GM18873 (cell line): ENCODE data around the gene TRAF3IP1.
"Not testable (repeated sequence)": the region's sequence is repeated elsewhere in the genome, so short reads cannot be mapped to it uniquely, and the experiment has no call there.

Source experiments
- ATAC-seq: cut with Tn5 transposase; IDR thresholded peaks from one replicate; pipeline ENCODE4 v1.9.1; 2021; ENCODE audit warnings: mild to moderate bottlenecking, moderate library complexity, moderate number of reproducible peaks; ENCODE audit not compliant: unreplicated experiment, low FRiP score

The TRAF3IP1 gene

DNA sequence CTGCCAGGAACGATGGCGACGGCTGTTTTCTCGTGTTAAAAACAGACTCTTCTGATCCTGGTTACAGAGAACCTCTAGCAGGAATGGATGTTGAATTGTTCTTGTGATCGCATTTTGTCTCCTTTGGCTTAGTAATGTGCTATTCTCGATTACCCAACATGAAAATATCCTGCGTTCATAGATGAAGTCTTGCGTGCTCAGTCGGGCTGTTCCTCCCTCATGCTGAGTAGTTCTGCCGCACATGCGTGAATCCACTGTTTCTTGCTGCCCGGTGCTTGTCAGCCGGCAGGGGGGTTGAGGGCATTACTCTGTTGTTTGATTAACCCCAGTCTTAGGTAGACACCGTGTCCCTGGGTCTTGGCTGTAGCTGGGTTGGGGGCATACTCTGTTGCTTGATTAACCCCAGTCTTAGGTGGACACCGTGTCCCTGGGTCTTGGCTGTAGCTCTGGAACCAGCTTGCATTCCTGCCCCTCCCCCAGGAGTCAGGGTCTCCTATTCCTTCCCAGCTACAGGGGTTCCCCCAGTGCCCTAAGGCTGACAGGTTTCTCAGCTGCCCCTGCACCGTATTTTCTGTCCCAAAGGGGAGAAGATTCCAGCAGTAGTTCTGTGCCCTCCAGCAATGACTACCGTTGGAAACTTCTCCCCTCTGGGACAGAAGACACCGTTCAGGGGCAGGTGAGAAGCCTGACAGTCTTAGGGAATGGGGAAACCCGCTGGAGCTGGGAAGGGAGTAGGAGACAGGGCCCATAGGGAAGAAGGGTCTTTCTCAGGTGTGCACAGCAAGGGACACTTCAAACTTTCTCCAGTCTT, 84.3 kb downstream of the TRAF3IP1 start:
- ATAC-seq: no peak

DNA sequence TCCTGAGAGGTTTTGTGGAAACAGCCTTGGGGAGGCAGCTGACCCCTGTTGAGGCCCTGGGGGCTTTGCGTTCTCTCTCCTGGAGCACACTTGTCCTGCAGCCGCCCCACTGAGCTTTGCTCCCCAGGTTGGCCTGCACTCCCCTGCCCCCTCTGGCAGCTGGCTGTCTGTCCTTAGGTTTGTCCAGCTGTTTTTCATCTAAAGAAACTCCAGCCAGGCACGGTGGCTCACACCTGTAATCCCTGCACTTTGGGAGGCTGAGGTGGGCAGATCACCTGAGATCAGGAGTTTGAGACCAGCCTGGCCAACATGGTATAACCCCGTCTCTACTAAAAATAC, 84.9 kb downstream of the TRAF3IP1 start:
- not testable (repeated sequence) for ATAC-seq

DNA sequence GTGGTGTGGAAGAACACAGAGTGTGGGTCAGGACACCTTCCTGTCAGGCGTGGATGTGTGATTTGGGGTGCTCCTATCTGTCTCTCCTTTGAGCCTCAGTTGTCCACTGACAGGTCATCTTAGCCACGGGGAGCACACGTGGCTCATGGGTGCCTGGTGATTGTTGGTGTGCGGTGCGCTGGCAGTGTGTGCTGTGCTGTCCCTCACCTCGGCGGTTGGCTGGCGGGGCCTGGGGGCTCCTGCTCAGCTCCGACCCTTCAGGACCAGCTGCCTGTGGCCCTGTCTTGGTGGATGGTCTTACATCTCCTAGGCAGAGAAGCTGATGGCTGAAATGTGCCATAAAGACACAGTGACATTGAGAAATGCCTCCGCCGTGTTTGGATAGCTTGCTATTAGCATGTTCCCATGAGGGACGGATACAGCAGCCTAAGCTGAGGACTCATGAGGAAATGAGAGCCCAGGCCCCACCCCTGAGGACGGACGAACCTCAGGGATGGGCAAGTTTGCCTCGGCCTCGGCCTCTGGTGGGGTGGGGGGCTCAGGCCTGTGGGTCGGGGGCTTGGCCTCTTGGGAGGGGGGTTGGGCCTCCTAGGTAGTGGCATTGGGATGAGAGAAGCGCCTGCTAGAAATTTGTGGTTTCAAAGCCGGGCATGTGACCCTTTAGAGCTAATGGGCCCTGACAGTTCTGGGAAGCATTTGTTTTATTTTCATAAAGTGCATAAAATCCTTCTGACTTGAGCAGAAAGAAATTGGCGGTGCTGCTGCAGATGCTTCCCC, 86.1 kb downstream of the TRAF3IP1 start:
- no peak for ATAC-seq

DNA sequence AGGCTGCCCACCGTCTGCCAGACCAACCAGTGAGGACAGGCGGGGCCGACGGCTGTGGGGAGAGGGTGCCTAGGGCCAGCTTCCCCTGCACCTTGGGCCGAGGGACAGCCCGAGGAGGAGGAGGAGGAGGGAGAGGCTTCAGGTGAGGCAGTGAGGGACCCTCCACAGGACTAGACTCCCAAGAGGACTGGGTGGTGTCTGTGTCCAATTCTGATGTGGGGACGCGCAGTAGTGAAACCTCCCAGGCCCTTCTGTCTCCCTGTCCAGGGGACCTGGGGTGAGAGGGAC, 86.6 kb downstream of the TRAF3IP1 start:
- no peak for ATAC-seq

DNA sequence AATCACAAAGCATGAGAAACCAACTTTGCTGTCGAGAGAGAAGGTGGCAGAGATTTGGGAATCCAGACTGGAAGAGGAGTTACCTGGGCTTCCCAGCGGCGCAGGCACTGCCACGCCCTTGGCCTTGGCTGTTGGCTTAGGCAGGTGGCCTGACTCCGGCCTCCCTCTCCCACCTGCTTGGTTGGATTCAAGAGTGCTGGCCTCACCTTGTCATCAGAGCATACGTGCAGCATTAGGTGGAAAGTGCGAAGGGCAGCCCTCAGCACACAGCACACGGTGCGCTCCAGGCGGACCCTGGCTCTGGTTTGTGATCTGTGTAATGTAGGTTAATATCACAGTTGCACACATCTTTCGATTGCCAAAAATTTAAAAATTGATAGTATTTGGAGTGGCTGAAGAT, 87.2 kb downstream of the TRAF3IP1 start:
- no peak for ATAC-seq

DNA sequence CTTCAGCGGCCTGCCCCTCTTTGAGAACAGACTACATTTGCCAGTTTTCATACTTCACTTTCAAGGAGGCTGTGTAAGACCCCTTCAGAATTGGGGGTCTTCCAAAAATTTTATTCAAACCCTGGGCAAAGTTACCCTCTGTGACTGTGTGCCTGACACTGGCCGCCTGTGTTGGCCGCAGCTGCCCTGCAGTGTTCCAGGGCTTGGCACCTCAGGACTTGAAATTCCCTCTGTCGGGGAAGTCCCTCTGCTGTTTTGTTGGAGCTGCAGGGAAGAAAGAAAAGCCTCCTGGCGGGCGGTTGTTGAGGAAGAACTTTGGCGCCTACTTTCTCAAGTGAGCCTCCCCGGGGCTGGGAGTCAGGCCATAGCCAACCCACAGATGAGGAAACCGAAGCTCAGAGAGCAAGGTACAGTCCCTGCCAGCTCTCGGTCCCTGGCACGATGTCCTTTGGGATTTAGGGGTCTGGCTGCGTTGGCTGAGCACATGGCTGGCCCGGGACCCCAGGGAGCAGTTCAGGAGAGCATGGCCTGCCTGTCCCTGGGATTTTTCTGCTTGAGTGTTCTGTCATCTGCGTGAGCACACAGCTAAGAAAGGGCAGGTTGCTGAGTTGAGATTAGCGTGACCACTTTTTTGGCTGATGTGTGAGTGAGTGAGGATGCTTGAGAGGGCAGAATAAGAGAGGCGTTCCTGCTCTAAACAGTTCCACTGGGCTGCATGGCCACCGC, 88.5 kb downstream of the TRAF3IP1 start:
- no peak for ATAC-seq

DNA sequence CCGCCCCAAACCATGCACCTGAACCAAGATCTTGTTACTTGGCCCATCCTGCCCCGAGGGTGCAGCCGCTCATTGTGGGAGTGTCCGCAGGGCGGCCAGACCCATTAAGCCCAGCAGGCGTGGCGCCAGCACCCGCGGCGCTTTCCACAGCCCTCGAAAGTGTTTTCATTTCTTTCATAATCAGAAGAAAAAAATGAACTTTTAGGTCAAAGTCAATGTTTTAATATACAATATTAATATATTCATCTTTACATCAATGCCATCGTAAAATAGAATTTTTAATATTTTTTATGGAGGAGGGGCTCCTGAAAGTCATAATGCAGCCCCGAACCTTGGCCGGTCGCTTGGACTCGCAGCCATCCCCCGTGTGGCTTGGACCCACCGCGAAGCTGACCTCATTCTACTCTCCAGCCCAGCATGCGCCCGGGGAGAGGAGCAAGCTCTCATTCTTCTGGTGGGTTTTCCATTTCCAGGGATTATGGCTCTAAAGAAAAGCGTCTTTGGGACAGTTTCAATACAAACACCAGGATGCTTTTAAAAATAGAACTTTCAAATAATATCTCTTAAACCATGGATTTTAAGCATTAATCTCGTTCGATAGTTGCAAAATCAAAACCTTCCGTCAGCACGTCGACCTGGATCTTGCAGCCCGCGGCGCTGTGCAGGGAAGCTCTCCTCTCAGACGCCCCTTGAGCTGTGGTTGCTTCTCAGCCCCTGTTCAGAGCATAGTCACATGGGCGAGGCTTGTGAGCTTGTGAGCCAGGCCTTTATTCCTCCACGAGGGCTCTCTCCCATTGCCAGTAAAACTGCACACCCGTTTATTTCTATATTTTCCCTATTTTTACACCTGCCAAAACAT, 89.3 kb downstream of the TRAF3IP1 start:
- ATAC-seq: no peak

DNA sequence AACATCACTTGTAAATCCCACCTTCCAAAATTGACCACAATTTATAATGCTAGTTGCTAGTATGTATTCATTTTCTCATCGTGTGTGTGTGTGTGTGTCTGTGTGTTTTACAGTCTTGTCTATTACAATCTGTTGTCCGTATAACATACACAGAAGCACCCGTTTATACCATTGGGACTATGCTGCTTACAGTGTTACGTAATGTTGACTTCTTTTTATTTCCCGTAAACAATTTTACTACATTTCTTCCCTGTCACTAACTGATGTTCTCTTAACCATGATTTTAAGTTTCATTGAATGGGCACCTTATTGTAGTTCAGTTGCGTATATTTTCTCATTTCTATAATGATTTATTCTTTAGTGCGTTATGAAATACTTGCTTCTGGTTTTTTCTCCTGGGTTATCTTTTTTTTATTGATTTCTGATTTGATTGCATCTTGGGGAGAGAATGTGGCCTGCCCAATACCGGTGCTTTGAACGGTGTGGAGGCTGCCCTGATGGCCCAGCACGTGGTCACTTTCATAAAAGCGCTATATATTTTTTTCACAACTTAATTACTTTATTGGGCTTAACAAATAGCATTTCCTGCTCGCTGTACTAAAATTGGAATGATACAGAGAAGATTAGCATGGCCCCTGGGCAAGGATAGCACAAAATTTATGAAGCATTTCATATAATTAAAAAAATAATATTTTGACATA, 91.9 kb downstream of the TRAF3IP1 start:
- no peak for ATAC-seq

DNA sequence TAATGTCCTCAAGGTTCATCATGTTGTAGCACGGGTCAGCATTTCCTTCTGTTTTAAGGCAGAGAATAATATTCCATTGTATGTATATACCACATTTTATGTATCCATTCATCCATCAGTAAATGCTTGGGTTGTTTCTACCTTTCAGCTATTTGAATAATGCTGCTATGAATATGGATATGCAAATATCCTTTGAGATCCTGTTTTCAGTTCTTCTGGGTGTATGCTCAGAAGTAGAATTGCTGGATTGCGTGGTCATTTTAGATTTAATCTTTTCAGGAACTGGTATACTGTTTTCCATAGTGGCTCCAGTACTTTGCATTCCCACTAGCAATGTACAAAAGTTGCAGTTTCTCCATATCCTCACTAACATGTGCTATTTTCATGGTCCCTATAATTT, 93.0 kb downstream of the TRAF3IP1 start:
- ATAC-seq: no peak

DNA sequence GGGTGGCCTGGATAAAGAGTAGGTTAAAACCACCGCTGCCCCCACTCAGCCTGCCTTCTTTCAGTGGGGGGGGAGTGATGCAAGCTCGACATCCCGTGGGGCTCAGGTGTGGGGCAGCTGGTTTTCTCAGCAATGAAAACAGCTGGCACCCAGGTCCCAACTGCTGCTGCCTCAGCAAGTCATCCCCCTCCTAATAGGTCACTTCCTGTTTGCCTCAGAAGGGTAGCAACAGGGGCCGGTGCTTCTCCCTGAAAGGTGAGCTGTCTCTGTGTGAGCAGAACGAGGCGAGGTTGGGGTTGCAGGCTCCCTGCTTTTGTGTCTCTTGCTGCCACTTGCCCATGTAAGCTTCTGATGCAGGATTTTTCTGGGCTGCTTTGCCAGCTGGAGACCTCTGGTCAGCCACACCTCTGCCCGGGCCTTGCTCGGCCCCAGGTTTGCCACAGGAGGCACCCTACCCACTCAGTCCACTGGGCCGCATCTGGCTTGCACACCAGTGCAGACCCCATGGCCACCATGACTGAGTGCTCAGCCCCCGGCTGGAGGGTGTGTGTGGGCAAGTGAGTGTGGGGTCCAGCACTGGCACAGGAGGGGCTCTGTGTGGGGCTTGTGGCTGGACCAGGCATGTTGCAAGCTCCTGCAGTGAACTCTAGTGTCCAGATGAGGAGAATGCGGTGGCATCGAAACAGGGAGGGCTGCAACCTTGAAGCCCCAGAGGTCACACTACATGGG, 94.9 kb downstream of the TRAF3IP1 start:
- no peak for ATAC-seq

DNA sequence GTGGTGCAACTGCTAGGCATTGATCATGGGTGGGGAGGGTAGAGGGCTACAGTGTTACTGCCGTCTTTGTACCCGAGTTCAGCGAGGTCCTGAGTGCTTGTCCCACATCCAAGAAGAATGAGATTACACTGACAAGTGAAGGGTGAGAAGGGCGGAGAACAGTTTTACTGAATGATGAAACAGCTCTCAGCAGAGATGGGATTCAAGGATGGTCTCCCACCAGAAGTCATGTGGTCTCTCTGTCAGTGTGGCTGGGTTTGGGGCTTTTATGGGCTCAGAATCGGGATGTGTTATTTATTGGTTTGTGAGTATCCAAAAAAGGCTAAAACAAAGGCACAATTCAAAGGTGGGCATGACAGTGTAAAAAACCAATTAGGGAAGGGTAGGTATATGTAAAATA, 95.6 kb downstream of the TRAF3IP1 start:
- ATAC-seq: no peak

DNA sequence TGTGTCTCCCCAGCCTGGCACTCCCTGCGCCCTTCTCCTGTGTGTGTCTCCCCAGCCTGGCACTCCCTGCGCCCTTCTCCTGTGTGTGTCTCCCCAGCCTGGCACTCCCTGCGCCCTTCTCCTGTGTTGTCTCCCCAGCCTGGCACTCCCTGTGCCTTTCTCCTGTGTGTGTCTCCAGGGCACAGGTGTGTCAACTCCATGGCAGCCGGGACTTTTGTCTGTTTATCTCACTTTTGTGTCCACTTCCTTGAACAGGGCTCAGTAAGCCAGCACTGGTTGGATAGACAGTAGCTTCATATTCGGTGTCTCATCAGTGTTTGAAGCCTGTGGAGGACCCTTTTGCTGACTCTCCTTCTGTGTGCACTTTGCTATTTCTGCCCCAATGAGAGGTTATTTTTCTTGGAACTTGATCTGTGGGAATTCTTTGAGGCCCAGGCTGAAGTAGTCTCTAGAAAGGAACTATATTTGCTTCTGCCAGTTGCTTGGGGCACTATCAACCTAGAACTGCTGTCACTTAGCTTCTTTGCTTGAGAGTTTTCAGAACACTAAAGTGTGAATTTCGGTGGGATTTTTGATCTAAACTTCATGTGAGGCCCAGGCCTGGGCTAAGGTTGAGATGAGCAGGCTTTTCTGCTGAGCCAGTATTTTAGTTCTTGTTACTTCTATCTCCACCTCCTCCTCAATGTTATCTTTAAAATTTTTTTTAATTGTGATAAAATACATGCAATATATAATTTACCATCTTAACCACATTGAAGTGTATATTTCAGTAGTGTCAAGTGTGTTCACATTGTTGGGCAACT, 98.1 kb downstream of the TRAF3IP1 start:
- ATAC-seq: no peak

DNA sequence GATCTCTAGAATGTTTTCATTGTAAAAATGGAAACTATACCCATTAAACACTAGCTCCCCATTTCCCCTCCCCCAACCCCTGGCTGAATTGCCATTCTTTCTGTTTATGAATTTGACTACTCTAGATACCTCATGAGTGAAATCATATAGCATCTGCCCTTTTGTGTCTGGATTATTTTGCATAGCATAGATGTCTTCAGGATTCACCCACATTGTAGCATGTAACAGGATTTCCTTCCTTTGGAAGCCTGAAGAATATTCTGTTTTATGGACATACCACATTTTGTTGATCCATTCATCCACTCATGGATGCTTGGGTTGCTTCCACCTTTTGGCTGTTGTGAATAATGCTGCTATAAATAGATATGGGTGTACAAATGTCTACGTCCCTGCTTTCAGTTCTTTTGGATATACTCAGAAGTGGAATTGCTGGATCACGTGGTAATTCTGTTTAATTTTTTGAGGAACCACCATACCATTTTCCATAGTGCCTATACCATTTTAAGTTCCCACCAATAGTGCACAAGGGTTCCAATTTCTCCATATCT, 98.8 kb downstream of the TRAF3IP1 start:
- no peak for ATAC-seq

DNA sequence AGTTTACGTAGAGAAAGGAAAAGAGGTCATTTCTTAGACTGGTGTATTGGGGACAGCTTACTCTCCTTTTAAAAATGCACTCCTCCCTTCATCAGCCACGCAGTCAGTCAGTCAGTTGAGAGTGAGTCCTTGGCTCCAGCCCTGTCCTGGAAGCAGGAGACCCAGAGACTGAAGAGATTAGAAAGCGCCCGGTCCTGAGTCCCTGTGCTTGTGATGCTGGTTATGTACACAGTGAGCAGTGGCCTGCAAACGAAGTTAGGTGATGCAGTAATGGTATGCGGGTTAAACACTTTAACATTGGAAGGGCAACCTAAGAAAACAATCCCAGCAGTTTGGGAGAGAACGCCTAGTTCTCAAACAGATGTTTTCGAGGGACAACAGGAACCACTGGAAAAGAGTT, 100.1 kb downstream of the TRAF3IP1 start:
- no peak for ATAC-seq

DNA sequence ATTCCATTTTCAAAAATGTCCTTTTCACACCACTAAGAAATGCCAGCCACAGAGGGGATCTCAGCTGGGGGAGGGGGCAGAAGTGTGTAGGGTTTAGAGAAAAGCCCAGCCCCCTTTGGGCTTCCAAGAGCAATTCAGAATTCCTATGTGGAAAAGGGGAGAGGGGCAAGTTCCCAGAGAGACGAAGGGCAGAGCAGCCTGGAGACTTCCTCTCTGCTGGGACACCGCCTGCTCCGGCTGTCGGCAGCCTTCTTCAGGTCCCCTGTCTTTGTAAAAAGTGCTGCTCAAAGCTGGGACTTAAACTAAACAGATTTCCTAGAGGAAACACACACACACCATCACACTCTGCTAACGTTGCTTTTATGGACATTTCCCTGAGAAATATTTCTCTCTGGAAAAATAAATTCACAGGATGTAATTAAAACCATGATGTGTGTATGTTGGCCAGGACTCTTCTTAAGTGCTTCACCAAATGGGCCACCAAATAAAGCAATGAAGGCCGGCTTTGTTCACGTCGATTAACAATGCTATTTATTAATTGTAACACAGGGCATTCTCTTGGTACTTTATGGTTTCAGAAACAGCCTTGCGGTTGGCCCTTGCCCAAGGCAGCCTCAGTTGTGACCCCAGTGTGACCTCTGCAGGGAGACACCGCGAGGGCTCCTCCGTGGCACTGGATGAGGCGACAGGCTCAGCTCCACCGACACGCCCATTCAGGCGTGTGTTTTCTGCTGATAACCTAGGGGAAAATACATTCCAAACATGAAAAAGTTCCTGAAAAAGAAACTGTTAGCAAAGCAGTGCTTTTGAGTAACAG, 100.8 kb downstream of the TRAF3IP1 start:
- no peak for ATAC-seq

DNA sequence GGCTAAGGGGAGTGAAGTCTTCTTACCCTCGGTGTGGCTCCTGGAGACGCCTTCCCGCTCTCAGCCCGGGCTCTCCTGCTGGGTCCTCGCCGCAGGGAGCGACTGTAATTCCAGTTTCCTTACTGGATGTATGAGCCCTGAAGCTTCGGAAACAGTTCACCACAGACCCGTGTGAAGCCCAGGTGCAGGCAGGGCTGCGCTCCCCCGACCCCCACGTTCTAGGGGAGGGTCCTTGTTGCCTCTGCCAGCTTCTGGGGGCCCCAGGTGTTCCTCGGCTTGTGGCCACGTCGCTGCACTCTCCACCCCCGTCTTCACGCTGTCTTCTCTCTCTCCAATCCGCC, 101.3 kb downstream of the TRAF3IP1 start:
- ATAC-seq: no peak

DNA sequence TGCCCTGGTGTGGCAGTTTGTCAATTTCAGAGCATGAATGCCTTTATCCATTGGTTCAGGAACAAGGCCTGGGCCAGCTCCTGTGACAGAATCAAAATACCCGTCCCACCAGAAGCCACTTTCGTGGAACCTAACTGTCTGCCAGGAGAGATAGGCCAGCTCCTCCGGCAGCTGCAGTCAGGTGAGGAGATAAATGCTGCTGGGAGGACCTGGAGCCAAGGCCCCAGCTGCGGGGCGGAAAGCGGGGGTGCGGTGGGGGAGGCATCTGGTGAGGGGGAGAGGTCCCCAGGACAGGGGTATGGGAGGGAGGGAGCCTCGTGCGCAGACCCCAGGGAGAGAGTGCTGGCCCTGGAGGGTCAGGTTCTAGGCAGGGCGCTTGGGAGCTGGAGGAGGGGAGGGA, 102.0 kb downstream of the TRAF3IP1 start:
- no peak for ATAC-seq

DNA sequence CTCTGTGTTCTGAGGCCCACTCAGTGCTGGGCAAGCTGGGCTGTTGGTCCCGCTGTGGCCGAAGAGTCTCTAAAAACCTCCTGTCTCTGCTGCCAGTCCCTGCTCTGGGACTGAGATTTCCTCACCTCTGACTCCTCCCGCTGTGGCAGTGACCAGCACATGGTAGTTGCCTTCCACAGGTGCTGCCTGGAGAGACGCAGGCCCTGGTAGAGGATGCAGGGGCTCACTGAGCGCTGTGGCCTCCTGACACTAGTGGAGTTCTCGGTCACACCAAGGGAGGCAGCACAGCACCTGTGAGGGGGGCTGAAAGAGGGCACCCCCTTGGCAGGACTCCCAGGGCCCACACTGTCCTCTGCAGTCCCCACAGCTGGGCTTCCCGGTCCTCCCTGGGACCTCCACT, 102.6 kb downstream of the TRAF3IP1 start:
- ATAC-seq: no peak
